ENCODE measurements around the gene SORBS2.
A peak's percentile ranks its signal among the peaks of the same experiment; 100 is the strongest.

Gene SORBS2

GRCh38 chr4:185538806-185539205 is 273.2 kb downstream of the SORBS2 start:
- in situ Hi-C loops (cut with HindIII; ENCODE audit: low pct_ligation_motif_present, low sequenced_read_pairs), result no loop called here
- TF ChIP-seq, protein P1, sequence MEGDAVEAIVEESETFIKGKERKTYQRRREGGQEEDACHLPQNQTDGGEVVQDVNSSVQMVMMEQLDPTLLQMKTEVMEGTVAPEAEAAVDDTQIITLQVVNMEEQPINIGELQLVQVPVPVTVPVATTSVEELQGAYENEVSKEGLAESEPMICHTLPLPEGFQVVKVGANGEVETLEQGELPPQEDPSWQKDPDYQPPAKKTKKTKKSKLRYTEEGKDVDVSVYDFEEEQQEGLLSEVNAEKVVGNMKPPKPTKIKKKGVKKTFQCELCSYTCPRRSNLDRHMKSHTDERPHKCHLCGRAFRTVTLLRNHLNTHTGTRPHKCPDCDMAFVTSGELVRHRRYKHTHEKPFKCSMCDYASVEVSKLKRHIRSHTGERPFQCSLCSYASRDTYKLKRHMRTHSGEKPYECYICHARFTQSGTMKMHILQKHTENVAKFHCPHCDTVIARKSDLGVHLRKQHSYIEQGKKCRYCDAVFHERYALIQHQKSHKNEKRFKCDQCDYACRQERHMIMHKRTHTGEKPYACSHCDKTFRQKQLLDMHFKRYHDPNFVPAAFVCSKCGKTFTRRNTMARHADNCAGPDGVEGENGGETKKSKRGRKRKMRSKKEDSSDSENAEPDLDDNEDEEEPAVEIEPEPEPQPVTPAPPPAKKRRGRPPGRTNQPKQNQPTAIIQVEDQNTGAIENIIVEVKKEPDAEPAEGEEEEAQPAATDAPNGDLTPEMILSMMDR (IDR thresholded peaks at IDR 0.05; ENCODE audit: low read depth, low read length, missing control alignments), result no peak
- no peaks in the 10 kb centered on the region for H3K36me3 ChIP-seq (replicated peaks)
- no peak overlapping the region for H3K4me3 ChIP-seq (ENCODE audit: low read depth, low read length)
- H3K27me3 ChIP-seq (replicated peaks), result peaks cover 2% of the 10 kb centered on the region
- H3K27ac ChIP-seq, result no peak overlapping the region
- no peak for DNase-seq

DNA sequence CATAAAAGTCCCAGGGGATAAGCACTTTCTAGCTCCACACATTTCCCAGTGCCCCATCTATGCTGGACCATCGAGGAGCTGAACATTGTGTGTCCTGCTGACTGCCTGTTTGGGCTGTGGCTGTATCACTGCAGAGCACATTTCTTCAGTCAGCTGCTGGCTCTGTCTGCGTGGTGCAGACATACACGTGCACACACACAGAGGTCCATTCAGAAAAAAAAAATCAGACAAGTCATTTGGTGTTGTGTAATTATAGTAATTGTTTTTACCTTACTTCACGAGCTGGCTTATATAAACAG is 275.6 kb downstream of the SORBS2 start:
- peak; percentile 16 for DNase-seq
- H3K4me3 ChIP-seq (ENCODE audit: low read depth, low read length), result no peak overlapping the region
- TF ChIP-seq, protein P1 (IDR thresholded peaks at IDR 0.05; ENCODE audit: low read depth, low read length, missing control alignments), result no peak
- no peak overlapping the region for H3K27ac ChIP-seq
- H3K27me3 ChIP-seq (replicated peaks), result peaks cover 2% of the 10 kb centered on the region
- no peaks in the 10 kb centered on the region for H3K36me3 ChIP-seq (replicated peaks)
- in situ Hi-C loops (cut with HindIII; ENCODE audit: low pct_ligation_motif_present, low sequenced_read_pairs), result no loop called here

GRCh38 chr4:185535612-185536410 is 276.2 kb downstream of the SORBS2 start:
- TF ChIP-seq, protein P1 (IDR thresholded peaks at IDR 0.05; ENCODE audit: low read depth, low read length, missing control alignments), result no peak
- DNase-seq, result no peak
- in situ Hi-C loops (cut with HindIII; ENCODE audit: low pct_ligation_motif_present, low sequenced_read_pairs), result no loop called here
- Histone ChIP-seq H3K27me3 (replicated peaks) (peaks cover 2% of the 10 kb centered on the region), H3K36me3 (replicated peaks) (no peaks in the 10 kb centered on the region), H3K4me3 (ENCODE audit: low read depth, low read length) (peak overlapping the region; percentile 75), H3K27ac (no peak overlapping the region)

Data from brain microvascular endothelial cell (primary cell).